ENCODE measurements around the gene CD300A.
"Not testable (repeated sequence)": the region's sequence is repeated elsewhere in the genome, so short reads cannot be mapped to it uniquely, and the experiment has no call there.

The CD300A gene

GRCh38 chr17:74478420-74479100 lies 12.1 kb downstream of the CD300A start:
- peak; percentile 23 for DNase-seq (ENCODE audit: low spot score)

GRCh38 chr17:74480290-74480689 lies 13.9 kb downstream of the CD300A start:
- no peak for DNase-seq (ENCODE audit: low spot score)

GRCh38 chr17:74481621-74482020 lies 15.2 kb downstream of the CD300A start:
- no peak for DNase-seq (ENCODE audit: low spot score)

GRCh38 chr17:74484066-74484465 lies 17.6 kb downstream of the CD300A start:
- DNase-seq (ENCODE audit: low spot score) = no peak

GRCh38 chr17:74485022-74485743 lies 18.7 kb downstream of the CD300A start:
- no peak for DNase-seq (ENCODE audit: low spot score)

- DNase-seq (ENCODE audit: low spot score) = no peak
Observed at GRCh38 chr17:74485841-74486240, 19.4 kb downstream of the CD300A start.

- not testable (repeated sequence) for DNase-seq (ENCODE audit: low spot score)
Observed at GRCh38 chr17:74488276-74488675, 21.8 kb downstream of the CD300A start.

- no peak for DNase-seq (ENCODE audit: low spot score)
Observed at GRCh38 chr17:74490716-74491115, 24.3 kb downstream of the CD300A start.

- DNase-seq (ENCODE audit: low spot score) = no peak
Observed at GRCh38 chr17:74491626-74492025, 25.2 kb downstream of the CD300A start.

GRCh38 chr17:74493331-74493833 lies 26.9 kb downstream of the CD300A start:
- DNase-seq (ENCODE audit: low spot score) = peak; percentile 47

GRCh38 chr17:74497471-74497870 lies 31.0 kb downstream of the CD300A start:
- no peak for DNase-seq (ENCODE audit: low spot score)

- DNase-seq (ENCODE audit: low spot score) = no peak
Observed at GRCh38 chr17:74499992-74500391, 33.6 kb downstream of the CD300A start.

- DNase-seq (ENCODE audit: low spot score) = no peak
Observed at GRCh38 chr17:74502861-74503260, 36.4 kb downstream of the CD300A start.

- DNase-seq (ENCODE audit: low spot score) = not testable (repeated sequence)
Observed at GRCh38 chr17:74503949-74504348, 37.5 kb downstream of the CD300A start.

- DNase-seq (ENCODE audit: low spot score) = no peak
Observed at GRCh38 chr17:74508156-74508555, 41.7 kb downstream of the CD300A start.

- DNase-seq (ENCODE audit: low spot score) = no peak
Observed at GRCh38 chr17:74512036-74512435, 45.6 kb downstream of the CD300A start.

GRCh38 chr17:74512624-74513091 lies 46.2 kb downstream of the CD300A start:
- DNase-seq (ENCODE audit: low spot score) = no peak

GRCh38 chr17:74513987-74514631 lies 47.7 kb downstream of the CD300A start:
- no peak for DNase-seq (ENCODE audit: low spot score)

GRCh38 chr17:74514632-74515334 lies 48.3 kb downstream of the CD300A start:
- DNase-seq (ENCODE audit: low spot score) = no peak

GRCh38 chr17:74515941-74516340 lies 49.5 kb downstream of the CD300A start:
- no peak for DNase-seq (ENCODE audit: low spot score)

- no peak for DNase-seq (ENCODE audit: low spot score)
Observed at GRCh38 chr17:74516561-74517328, 50.3 kb downstream of the CD300A start.
